Skin epidermis (tissue), 12 donors: ENCODE results near the gene STK33.

Experiments used
- H3K27ac ChIP-seq, 21 experiments: fragments of 200-600 bp; sonication (generic) in 11 of 21; one replicate each; pipeline ENCODE4 v1.5.0; 2020; ENCODE audit warnings: mild to moderate bottlenecking in 3 of 21, inconsistent platforms in 2 of 21, moderate library complexity in 2 of 21
- H3K4me3 ChIP-seq, 7 experiments: fragments of 200-600 bp; sonication (generic) in 2 of 7; one replicate each; pipeline ENCODE4 v1.5.0; 2020; ENCODE audit warnings: inconsistent platforms in 2 of 7, mild to moderate bottlenecking in 2 of 7, moderate library complexity in 1 of 7

The STK33 gene

DNA sequence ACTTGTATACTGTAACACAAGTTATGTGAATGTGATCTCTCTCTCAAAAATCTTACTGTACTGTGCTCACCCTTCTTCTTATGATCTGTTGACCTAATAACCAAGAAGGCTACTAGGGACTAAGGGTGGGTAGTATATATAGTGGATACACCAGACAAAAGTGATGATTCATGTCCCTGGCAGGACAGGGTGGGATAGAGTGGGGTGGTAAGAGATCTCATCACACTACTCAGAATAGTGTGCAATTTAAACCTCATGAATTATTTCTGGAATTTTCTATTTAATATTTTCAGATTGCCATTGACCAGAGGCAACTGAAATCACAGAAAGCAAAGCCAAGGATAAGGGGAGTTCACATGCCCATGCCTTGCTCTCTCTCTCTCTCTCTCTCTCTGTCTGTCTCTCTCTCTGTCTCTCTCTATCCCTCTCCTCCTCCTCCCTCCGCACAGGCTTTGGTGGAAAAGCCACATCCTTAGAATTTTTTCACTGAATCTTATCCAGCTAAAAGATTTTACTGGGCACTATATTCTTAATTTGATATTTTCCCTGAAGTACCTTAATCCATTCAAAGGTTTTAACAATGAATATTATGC, 12.0 kb upstream of the STK33 start:
- Histone ChIP-seq H3K27ac (no peak overlapping the region), H3K4me3 (no peak overlapping the region)

- Histone ChIP-seq H3K27ac (peak overlapping the region in 3 of 21 experiments; percentile 29 to 66 (median 60)), H3K4me3 (no peak overlapping the region)
Observed at GRCh38 chr11:8604078-8604723, 10.2 kb upstream of the STK33 start.

DNA sequence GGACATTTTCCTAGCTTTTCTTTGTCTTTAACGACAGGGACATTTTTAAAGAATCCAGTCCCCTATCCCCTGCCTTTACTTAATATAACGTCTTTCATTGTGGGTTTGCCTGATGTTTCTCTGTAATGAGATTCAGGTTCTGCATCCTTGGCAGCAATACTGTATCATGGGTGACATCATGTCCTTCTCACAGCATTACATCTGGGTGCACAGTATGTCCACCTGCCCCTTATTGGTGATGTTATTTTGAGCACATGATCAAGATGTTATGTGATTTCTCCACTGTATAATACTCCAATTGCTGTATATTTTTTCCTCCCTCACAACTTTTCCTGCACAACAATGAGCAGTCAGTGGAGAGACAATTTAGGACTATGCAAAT, 9.7 kb upstream of the STK33 start:
- H3K27ac ChIP-seq, result peak overlapping the region in 1 of 21 experiments; percentile 66
- no peak overlapping the region for H3K4me3 ChIP-seq

DNA sequence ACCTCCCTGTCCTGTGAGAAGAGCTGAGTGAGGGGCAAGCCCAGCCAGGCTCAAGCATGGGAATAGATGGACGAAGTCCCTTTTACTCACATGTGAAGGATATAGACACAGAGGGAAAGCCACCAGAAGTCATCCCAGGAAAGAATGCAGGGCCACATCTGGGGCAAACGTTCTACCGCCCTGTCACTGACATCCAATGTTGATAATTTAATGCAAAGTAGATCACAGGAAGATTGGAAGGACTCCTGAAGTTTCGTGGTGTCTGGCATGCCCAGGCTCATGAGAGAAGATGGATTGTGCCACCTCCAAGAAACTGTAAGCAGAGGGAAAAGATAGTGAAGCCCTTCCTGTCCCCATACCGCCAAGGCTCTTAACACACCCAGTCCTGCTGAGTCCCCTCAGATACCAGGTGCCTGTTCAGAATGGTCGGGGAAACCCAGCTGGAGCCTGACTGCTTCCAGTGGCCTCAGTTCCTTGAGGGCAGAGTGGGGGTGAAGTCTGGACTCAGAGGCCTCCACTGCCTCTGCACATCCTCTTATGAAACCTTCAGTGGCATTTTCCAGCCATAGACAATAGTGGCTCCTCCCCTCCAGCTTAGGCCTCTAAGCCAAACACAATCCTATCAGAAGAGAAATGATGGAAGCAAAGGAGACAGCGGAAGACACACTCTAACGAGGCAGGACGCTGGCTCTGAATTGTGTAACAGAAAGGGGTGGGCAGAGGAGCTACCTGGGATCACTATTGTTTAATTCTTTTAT, 7.5 kb upstream of the STK33 start:
- Histone ChIP-seq H3K4me3 (no peak overlapping the region), H3K27ac (no peak overlapping the region)

DNA sequence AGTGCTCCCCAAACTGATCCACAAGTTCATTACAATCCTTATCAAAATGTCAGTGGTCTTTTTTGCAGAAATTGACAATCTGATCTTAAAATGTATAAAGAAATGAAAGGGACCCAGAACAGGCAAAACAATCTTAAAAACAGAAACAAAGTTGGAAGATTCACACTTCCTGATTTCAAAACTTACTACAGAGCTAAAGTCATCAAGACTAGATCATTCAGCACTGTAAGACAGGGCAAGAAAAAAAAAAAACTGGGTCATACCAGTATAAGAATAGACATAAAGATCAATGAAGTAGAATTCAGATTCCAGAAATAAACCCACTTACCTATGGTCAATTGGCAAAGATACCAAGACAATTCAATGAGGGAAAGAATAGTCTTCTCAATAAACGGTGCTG, 4.5 kb upstream of the STK33 start:
- H3K27ac ChIP-seq, result no peak overlapping the region

GRCh38 chr11:8597182-8597581, 3.2 kb upstream of the STK33 start:
- Histone ChIP-seq H3K4me3 (no peak overlapping the region), H3K27ac (no peak overlapping the region)

More for the DNA sequence above, 4.5 kb upstream of the STK33 start:
- H3K4me3 ChIP-seq, result no peak overlapping the region

GRCh38 chr11:8596504-8597046, 2.5 kb upstream of the STK33 start:
- no peak overlapping the region for H3K27ac ChIP-seq

DNA sequence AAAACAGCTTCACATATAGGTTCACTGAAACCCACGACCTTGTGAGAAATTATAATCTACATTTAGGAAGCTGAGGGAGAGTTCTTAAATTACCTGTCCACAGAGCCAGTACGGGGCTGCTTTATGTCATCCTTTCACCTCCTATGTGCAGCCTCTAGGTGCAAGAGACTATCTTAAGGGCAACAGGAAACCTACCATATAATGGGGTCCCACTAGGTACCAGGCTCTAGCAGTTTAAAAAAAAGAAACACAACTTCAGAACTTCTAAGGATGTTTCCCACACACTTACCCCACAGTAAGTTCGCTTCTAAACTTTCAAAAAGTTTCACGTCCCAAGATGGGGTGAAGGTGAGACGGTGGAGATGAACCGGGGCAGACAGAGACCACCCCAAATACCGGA, 573 bp downstream of the STK33 start:
- H3K4me3 ChIP-seq, result peak overlapping the region in 4 of 7 experiments; percentile 20 to 41 (median 38)
- no peak overlapping the region for H3K27ac ChIP-seq

More at GRCh38 chr11:8596504-8597046, 2.5 kb upstream of the STK33 start:
- no peak overlapping the region for H3K4me3 ChIP-seq

GRCh38 chr11:8587915-8588314, 6.1 kb downstream of the STK33 start:
- Histone ChIP-seq H3K4me3 (no peak overlapping the region), H3K27ac (no peak overlapping the region)

DNA sequence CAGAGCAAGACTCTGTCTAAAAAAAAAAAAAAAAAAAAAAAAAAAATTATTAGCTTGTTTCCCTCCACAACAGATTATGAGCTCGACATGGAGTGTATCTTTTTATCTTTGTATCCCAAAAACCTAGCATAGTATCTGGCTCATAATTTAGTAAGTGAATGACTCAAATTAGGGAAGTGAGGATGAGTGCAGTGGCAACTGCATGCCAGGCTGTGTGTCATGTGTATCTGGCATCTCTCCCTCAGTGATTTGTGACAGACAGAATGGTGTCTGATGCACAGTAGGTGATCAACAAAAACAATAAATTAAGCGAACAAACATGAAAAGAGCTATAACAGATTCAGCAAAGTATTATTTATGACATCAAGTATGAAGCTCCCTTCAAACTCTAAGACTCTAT, 7.2 kb downstream of the STK33 start:
- Histone ChIP-seq H3K27ac (no peak overlapping the region), H3K4me3 (no peak overlapping the region)

DNA sequence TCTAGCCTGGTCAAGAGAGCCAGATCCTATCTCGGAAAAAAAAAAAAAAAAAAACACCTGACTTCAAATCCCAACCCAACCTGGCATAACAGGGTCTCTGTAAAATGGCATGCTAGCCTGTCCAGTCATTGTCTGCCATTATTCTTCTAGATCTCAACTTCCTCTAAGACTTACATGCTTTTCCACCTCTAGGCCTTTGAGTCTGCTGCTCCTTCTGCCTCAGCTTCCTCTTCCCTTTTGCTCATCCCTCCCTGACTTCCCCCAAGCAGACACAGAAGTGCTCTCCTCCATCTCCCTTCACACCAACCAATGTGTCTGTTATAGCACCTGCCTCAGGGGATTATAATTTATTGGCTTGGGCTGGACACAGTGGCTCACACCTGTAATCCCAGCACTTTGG, 7.8 kb downstream of the STK33 start:
- Histone ChIP-seq H3K4me3 (no peak overlapping the region), H3K27ac (no peak overlapping the region)

DNA sequence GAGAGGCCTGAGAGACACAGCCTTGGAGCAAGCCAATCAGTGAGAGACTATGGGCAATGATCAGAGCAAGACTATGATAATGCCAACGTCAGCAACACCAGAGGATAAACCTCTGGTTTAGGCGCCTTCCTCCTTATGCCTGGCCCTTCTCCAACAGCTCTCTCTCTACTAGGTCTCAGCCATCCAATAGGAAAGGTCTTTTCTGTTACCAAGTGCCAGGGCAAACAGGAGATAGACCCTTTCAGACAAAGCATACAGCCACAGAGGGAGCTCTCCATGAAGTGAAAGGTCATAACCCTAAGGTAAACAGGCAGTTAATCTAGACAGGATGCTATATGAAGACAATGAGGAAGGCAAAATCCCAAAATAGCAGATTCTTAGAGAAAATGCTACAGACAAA, 9.5 kb downstream of the STK33 start:
- no peak overlapping the region for H3K27ac ChIP-seq
- H3K4me3 ChIP-seq, result no peak overlapping the region

DNA sequence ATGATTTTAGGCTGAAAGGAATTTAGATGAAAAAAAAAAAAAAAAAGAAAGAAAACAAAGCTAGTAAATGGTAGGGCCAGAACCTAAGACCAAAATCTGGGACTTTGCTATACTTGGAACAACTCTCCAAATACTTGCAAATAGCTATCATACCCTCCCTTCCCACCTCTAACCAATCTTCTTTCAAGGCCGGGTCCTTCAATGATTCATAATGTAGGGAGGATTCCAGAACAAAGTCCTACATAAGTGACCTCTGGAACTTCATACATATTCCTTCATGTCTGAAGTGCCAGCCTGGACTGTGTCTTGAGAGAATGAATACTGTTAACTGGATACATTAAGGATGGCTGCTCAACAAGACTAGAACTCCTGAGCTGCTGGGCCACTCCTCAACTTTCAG, 9.9 kb downstream of the STK33 start:
- Histone ChIP-seq H3K4me3 (no peak overlapping the region), H3K27ac (no peak overlapping the region)

- H3K27ac ChIP-seq, result no peak overlapping the region
Observed at GRCh38 chr11:8581300-8581699, 12.7 kb downstream of the STK33 start.

GRCh38 chr11:8577791-8578581, 16.0 kb downstream of the STK33 start:
- H3K27ac ChIP-seq, result no peak overlapping the region

More at GRCh38 chr11:8581300-8581699, 12.7 kb downstream of the STK33 start:
- H3K4me3 ChIP-seq, result no peak overlapping the region

DNA sequence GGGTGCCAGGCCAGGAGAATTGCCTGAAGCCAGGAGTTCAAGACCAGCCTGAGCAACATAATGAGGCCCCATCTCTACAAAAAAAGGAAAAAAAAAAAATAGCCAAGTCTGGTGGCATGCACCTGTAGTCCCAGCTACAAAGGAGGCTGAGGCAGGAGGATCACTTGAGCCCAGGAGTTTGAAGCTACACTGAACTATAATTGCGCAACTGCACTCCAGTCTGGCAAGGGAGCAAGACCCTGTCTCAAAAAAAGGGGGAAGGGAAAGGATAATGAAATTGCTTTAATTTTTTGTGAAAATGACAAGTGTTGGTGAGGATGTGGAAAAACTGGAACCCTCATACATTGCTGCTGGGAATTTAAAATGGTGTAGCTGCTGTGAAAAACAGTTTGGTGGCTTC, 19.2 kb downstream of the STK33 start:
- Histone ChIP-seq H3K4me3 (no peak overlapping the region), H3K27ac (no peak overlapping the region)

More at GRCh38 chr11:8577791-8578581, 16.0 kb downstream of the STK33 start:
- no peak overlapping the region for H3K4me3 ChIP-seq

DNA sequence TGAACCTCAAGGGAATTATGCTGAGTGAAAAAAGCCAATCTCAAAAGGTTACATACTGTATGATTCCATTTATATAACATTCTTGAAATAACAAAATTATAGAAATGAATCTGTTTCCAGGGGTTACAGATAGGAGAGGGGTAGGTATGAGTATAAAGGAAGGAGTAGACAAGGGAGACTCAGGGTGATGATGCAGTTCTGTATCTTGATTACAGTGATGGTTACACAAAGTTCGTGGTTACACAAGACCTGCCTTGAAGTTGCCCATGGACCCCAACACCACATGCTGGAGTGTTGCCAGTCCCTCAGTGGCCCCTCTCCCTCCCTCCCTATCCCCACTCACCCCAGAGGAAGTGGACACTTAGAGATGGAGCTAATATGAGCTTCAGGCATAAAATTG, 20.3 kb downstream of the STK33 start:
- no peak overlapping the region for H3K4me3 ChIP-seq
- H3K27ac ChIP-seq, result no peak overlapping the region

DNA sequence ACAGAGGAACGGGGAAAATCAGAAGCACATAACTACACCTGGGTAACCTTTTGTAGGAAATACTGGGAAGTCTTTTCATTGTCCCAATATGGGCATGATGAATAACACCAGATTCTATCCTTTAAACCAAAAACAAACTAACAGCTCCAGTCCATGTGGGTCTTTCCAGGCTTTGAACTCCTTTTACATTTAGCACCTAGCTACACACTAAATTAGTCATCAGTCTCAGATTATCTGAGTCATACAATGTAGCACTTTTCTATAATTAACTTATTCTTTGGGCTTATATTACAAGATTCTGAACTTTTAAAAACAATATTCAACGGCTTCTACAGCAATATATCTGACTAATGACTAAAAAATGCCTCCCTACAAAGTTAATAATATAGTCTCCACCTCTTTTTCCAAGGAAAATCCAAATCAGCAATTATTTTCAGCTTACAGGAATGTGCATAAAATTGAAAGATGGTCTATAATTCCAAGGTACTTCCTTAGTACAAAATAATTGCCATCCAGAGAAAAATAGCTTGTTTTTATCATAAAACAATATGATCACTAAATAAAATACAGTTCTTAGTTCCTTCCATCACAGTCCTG, 26.3 kb downstream of the STK33 start:
- Histone ChIP-seq H3K27ac (no peak overlapping the region), H3K4me3 (no peak overlapping the region)

DNA sequence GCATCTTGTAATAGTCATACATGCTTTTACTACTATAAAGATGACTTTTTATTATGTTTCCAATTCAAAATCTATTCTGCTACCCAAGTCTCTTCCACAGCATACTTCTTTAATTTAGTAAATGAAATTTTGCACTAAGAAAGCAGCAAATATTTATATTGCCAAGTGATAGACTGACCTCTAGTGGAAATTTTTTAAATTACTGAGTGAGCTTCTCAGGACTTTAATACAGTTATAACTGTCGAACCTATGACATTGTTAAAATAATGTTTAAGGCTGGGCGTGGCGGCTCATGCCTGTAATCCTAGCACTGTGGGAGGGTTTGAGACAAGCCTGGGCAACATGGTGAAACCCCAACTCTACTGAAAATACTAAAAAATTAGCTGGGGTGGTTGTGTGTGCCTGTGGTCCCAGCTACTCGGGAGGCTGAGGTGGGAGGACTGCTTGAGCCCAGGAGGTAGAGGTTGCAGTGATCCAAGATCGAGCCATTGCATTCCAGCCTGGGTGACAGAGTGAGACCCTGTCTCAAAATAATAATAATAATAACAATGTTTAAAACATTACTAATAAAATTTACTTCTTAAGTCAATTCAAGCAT, 27.3 kb downstream of the STK33 start:
- H3K4me3 ChIP-seq, result no peak overlapping the region
- no peak overlapping the region for H3K27ac ChIP-seq
